AG04450 (cell line): ENCODE results near the gene R3HDM1. TPM values are rescaled to one million over a fixed set of nuclear protein-coding genes. Genes with fewer than 3 reads are reported as not detected.

Experiments used
- CTCF ChIA-PET: fragments of 300-600, 350-600 bp; formaldehyde crosslinking; extraction: SDS; loops from one replicate; lab custom pipeline; 2022; ENCODE audit warnings: antibody characterized with exemption, inconsistent platforms; lab: Charles Lee
- POLR2A ChIA-PET: fragments of 350-600 bp; formaldehyde crosslinking; extraction: SDS; loops from one replicate; lab custom pipeline; 2021; ENCODE audit warnings: antibody characterized with exemption, inconsistent platforms; lab: Yijun Ruan, JAX
- DNase-seq: peaks from one replicate; pipeline ENCODE4 v3.0.0-alpha.2; 2011; ENCODE audit warnings: low read depth, low spot score
- H3K27ac ChIP-seq: one replicate; pipeline ENCODE4 v1.5.1; 2012; ENCODE audit warnings: low read depth, low read length, control low read depth
- H3K27me3 ChIP-seq: one replicate; pipeline ENCODE4 v1.6.0; 2012; ENCODE audit warnings: low read length; ENCODE audit not compliant: control insufficient read depth, insufficient read depth
- H3K4me3 ChIP-seq: 2 replicates; pipeline ENCODE4 v1.5.1; 2011; ENCODE audit warnings: mild to moderate bottlenecking, low read depth, low read length, control low read depth
- H3K9me3 ChIP-seq: 2 replicates; pipeline ENCODE4 v1.5.1; 2012; ENCODE audit warnings: low read length; ENCODE audit not compliant: control insufficient read depth, insufficient read depth
- polyA plus RNA-seq: library from polyadenylated mRNA; depleted of rRNA; stranded (reverse); fragments of >200 nt; gene quantifications from 2 replicates; pipeline ENCODE4 v1.2.3, GENCODE V29; 2011; rRNA removed
- small RNA-seq: library from RNA; depleted of rRNA; stranded (forward); fragments of <200 nt; gene quantifications from one replicate; pipeline ENCODE3, GENCODE V24; 2012; ENCODE audit warnings: low read depth; ENCODE audit not compliant: insufficient read length
- TF ChIP-seq, protein P1 (sequence below): IDR thresholded peaks from 2 replicates; pipeline ENCODE4 v1.5.1; 2011; ENCODE audit warnings: low read depth, low read length, control low read depth, inconsistent platforms

The R3HDM1 gene
- polyA plus RNA-seq, 1 experiment: 39.1 TPM

DNA sequence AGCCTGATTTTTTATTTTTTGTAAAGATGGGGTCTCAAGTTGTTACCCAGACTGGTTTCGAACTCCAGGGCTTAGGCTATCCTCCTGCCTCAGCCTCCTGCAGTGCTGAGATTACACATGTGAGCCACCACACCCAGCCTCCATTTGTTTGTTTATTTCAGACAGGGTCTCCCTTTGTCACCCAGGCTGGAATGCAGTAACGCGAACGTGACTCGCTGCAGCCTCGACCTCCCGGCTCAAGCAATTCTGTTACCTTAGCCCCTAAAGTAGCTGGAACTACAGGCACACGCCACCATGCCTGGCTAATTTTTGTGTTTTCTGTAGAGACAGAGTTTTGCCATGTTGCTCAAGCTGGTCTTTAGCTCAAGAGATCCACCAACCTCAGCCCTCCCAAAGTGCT, 237.6 kb downstream of the R3HDM1 start:
- DNase-seq: no peak
- TF ChIP-seq, protein P1, sequence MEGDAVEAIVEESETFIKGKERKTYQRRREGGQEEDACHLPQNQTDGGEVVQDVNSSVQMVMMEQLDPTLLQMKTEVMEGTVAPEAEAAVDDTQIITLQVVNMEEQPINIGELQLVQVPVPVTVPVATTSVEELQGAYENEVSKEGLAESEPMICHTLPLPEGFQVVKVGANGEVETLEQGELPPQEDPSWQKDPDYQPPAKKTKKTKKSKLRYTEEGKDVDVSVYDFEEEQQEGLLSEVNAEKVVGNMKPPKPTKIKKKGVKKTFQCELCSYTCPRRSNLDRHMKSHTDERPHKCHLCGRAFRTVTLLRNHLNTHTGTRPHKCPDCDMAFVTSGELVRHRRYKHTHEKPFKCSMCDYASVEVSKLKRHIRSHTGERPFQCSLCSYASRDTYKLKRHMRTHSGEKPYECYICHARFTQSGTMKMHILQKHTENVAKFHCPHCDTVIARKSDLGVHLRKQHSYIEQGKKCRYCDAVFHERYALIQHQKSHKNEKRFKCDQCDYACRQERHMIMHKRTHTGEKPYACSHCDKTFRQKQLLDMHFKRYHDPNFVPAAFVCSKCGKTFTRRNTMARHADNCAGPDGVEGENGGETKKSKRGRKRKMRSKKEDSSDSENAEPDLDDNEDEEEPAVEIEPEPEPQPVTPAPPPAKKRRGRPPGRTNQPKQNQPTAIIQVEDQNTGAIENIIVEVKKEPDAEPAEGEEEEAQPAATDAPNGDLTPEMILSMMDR: no peak
- ChIA-PET POLR2A (interaction anchor here (0.7 kb wide), 1 partner anchor 14 kb away, joined by 6 read pairs; no protein-coding TSS in a partner anchor), CTCF (interaction anchor here (1.1 to 1.5 kb wide), 2 partner anchors 29 to 765 kb away, joined by 3 to 5 read pairs; no protein-coding TSS in a partner anchor)
- Histone ChIP-seq H3K27ac (no peak overlapping the region), H3K27me3 (no peaks in the 10 kb centered on the region), H3K9me3 (no peaks in the 10 kb centered on the region), H3K4me3 (no peak overlapping the region)

DNA sequence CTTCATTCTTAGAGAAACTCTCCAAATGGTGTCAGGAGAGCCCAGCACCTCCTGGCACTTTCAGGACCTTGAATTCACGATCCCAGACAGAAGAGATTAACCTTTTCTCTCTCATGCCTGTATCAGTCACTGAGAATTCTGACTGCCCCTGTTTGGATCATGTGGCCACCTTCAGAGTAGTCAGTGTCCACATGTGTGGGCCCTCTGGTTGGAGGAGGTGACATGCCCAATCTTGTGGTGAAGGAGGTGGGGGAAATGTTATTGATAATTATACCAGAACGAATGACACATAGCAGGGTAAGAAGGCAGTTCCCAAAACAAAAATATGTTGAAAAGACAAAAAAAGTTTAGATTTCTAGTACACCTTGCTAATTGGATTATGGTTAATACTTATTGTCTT, 242.0 kb downstream of the R3HDM1 start:
- ChIA-PET POLR2A (interaction anchor here (1.0 kb wide), 1 partner anchor 9 kb away, joined by 3 read pairs; no protein-coding TSS in a partner anchor), CTCF (interaction anchor here (1.5 to 3.2 kb wide), 2 partner anchors 10 to 24 kb away, joined by 3 to 12 read pairs; no protein-coding TSS in a partner anchor)
- Histone ChIP-seq H3K27ac (no peak overlapping the region), H3K9me3 (no peaks in the 10 kb centered on the region), H3K27me3 (no peaks in the 10 kb centered on the region), H3K4me3 (no peak overlapping the region)
- DNase-seq: no peak
- TF ChIP-seq, protein P1: no peak

DNA sequence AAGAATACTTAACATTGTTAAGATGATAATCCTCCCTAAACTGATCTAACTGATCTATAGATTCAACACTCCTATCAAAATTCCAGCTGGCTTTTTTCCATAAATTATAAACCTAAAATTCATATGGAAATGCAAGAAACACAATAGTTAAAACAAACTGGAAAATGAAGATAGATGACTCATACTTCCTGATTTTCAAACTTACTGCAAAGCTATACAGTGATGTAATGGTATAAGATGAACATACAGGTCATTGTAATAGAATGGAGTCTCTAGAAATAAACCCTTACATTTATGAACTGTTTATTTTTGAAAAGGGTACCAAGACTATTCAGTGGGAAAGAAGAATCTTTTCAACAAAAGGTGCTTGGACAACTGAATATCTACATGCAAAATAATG, 242.6 kb downstream of the R3HDM1 start:
- H3K27me3 ChIP-seq: no peaks in the 10 kb centered on the region
- ChIA-PET CTCF (interaction anchor here (1.5 to 3.2 kb wide), 2 partner anchors 9 to 24 kb away, joined by 3 to 12 read pairs; no protein-coding TSS in a partner anchor), POLR2A (interaction anchor here (1.0 kb wide), 1 partner anchor 10 kb away, joined by 3 read pairs; no protein-coding TSS in a partner anchor)
- TF ChIP-seq, protein P1: no peak
- no peak overlapping the region for H3K4me3 ChIP-seq
- no peak for DNase-seq
- no peak overlapping the region for H3K27ac ChIP-seq
- H3K9me3 ChIP-seq: no peaks in the 10 kb centered on the region

Small RNA genes lying within 50 kb of the gene (small RNA-seq; reads per million reads assigned to genes)
- gene MIR128-1 (413 reads per million, percentile 93 among the genes with 10 or more reads in this experiment), gene RNU6-512P (not detected)

Other genes with a start within 250 kb of the R3HDM1 start
- gene ZRANB3, start 266 bp upstream of the R3HDM1 start, polyA plus RNA-seq: 2.8 and 4.0 TPM in 2 replicates
- gene UBXN4, start 210.4 kb downstream of the R3HDM1 start, polyA plus RNA-seq: 92.0 and 141 TPM in 2 replicates